ENCODE results near the gene NPTX2.

DNA sequence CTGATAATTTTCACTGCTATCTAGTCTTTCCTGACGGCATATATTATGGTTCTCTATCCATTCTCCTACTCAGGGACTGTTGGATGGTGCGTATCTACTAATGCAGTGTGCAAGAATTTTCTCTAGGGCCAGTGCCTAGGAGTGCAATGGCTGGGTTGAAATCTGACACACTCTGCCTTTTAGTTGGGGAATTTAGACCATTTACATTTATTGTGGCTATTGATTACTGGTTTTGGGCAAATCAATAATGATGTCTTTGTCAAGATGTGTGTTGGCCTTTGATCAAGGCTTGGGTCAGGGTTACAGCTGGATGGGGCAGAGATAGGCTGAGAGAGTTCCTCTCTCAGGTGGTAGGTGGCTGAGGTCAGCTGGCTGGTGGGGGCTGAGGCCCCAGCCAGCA lies 21.8 kb downstream of the NPTX2 start:
- TF ChIP-seq, protein P1, sequence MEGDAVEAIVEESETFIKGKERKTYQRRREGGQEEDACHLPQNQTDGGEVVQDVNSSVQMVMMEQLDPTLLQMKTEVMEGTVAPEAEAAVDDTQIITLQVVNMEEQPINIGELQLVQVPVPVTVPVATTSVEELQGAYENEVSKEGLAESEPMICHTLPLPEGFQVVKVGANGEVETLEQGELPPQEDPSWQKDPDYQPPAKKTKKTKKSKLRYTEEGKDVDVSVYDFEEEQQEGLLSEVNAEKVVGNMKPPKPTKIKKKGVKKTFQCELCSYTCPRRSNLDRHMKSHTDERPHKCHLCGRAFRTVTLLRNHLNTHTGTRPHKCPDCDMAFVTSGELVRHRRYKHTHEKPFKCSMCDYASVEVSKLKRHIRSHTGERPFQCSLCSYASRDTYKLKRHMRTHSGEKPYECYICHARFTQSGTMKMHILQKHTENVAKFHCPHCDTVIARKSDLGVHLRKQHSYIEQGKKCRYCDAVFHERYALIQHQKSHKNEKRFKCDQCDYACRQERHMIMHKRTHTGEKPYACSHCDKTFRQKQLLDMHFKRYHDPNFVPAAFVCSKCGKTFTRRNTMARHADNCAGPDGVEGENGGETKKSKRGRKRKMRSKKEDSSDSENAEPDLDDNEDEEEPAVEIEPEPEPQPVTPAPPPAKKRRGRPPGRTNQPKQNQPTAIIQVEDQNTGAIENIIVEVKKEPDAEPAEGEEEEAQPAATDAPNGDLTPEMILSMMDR (IDR thresholded peaks at IDR 0.05), result no peak
- no peak for TF ChIP-seq POLR2A (IDR thresholded peaks at IDR 0.05; ENCODE audit: low read depth)
- TF ChIP-seq EP300 (IDR thresholded peaks at IDR 0.05), result no peak
- TF ChIP-seq POLR2AphosphoS5 (IDR thresholded peaks at IDR 0.05), result no peak
